Measurements from ENCODE around the gene OLIG1.
A peak's percentile ranks its signal among the peaks of the same experiment; 100 is the strongest.

OLIG1 gene

GRCh38 chr21:33069994-33070743, at the start of gene OLIG1:
TSS of gene OLIG1 (plus strand) at chr21:33070141. CDS start at chr21:33070247, 106 bp downstream.
- Mint-ChIP-seq H3K4me3 (peak within 1 kb of the TSS; percentile 78), H3K27me3 (peaks cover 47% of the 10 kb centered on the region)

GRCh38 chr21:33020558-33021100, 49.3 kb upstream of the OLIG1 start:
- Mint-ChIP-seq H3K27ac (no peak overlapping the region), H3K36me3 (no peaks in the 10 kb centered on the region), H3K9me3 (ENCODE audit: low read depth) (no peaks in the 10 kb centered on the region), H3K4me1 (ENCODE audit: low read depth) (peaks cover 38% of the 10 kb centered on the region), H3K27me3 (peaks cover 60% of the 10 kb centered on the region), H3K4me3 (peak overlapping the region; percentile 77)

More at GRCh38 chr21:33069994-33070743, at the start of gene OLIG1:
- H3K36me3 Mint-ChIP-seq = peaks cover 2% of the 10 kb centered on the region
- H3K27ac Mint-ChIP-seq = no peak within 1 kb of the TSS
- H3K4me1 Mint-ChIP-seq (ENCODE audit: low read depth) = peaks cover 12% of the 10 kb centered on the region
- H3K9me3 Mint-ChIP-seq (ENCODE audit: low read depth) = no peaks in the 10 kb centered on the region

- H3K36me3 Mint-ChIP-seq = no peaks in the 10 kb centered on the region
- H3K27me3 Mint-ChIP-seq = peaks cover 60% of the 10 kb centered on the region
- peak overlapping the region; percentile 20 for H3K4me3 Mint-ChIP-seq
- peaks cover 42% of the 10 kb centered on the region for H3K4me1 Mint-ChIP-seq (ENCODE audit: low read depth)
- H3K27ac Mint-ChIP-seq = no peak overlapping the region
- no peaks in the 10 kb centered on the region for H3K9me3 Mint-ChIP-seq (ENCODE audit: low read depth)
Measured at GRCh38 chr21:33021150-33021549, 48.8 kb upstream of the OLIG1 start.

- Mint-ChIP-seq H3K9me3 (ENCODE audit: low read depth) (no peaks in the 10 kb centered on the region), H3K4me1 (ENCODE audit: low read depth) (peaks cover 47% of the 10 kb centered on the region), H3K4me3 (no peak overlapping the region), H3K27ac (no peak overlapping the region), H3K27me3 (peaks cover 61% of the 10 kb centered on the region), H3K36me3 (no peaks in the 10 kb centered on the region)
Measured at GRCh38 chr21:33021667-33022066, 48.3 kb upstream of the OLIG1 start.

- Mint-ChIP-seq H3K9me3 (ENCODE audit: low read depth) (no peaks in the 10 kb centered on the region), H3K36me3 (no peaks in the 10 kb centered on the region)
Measured at GRCh38 chr21:33022489-33022827, 47.5 kb upstream of the OLIG1 start.

GRCh38 chr21:33022828-33023573, 46.9 kb upstream of the OLIG1 start:
- Mint-ChIP-seq H3K27ac (peak overlapping the region; percentile 50), H3K4me3 (peak overlapping the region; percentile 74), H3K4me1 (ENCODE audit: low read depth) (peaks cover 49% of the 10 kb centered on the region), H3K36me3 (no peaks in the 10 kb centered on the region), H3K9me3 (ENCODE audit: low read depth) (no peaks in the 10 kb centered on the region), H3K27me3 (peaks cover 53% of the 10 kb centered on the region)

More at GRCh38 chr21:33022489-33022827, 47.5 kb upstream of the OLIG1 start:
- H3K4me1 Mint-ChIP-seq (ENCODE audit: low read depth) = peaks cover 49% of the 10 kb centered on the region
- peaks cover 56% of the 10 kb centered on the region for H3K27me3 Mint-ChIP-seq
- peak overlapping the region; percentile 50 for H3K27ac Mint-ChIP-seq
- peak overlapping the region; percentile 74 for H3K4me3 Mint-ChIP-seq

GRCh38 chr21:33023574-33024200, 46.3 kb upstream of the OLIG1 start:
- H3K4me3 Mint-ChIP-seq = peak overlapping the region; percentile 66
- H3K9me3 Mint-ChIP-seq (ENCODE audit: low read depth) = no peaks in the 10 kb centered on the region
- no peaks in the 10 kb centered on the region for H3K36me3 Mint-ChIP-seq
- H3K4me1 Mint-ChIP-seq (ENCODE audit: low read depth) = peaks cover 55% of the 10 kb centered on the region
- peaks cover 52% of the 10 kb centered on the region for H3K27me3 Mint-ChIP-seq
- H3K27ac Mint-ChIP-seq = no peak overlapping the region

GRCh38 chr21:33024201-33025103, 45.5 kb upstream of the OLIG1 start:
- Mint-ChIP-seq H3K36me3 (no peaks in the 10 kb centered on the region), H3K27ac (no peak overlapping the region), H3K27me3 (peaks cover 44% of the 10 kb centered on the region), H3K9me3 (ENCODE audit: low read depth) (no peaks in the 10 kb centered on the region), H3K4me1 (ENCODE audit: low read depth) (peaks cover 55% of the 10 kb centered on the region), H3K4me3 (peak overlapping the region; percentile 66)

GRCh38 chr21:33025106-33025488, 44.8 kb upstream of the OLIG1 start:
- H3K4me1 Mint-ChIP-seq (ENCODE audit: low read depth) = peaks cover 56% of the 10 kb centered on the region
- H3K4me3 Mint-ChIP-seq = no peak overlapping the region
- peaks cover 45% of the 10 kb centered on the region for H3K27me3 Mint-ChIP-seq
- no peak overlapping the region for H3K27ac Mint-ChIP-seq
- H3K9me3 Mint-ChIP-seq (ENCODE audit: low read depth) = no peaks in the 10 kb centered on the region
- no peaks in the 10 kb centered on the region for H3K36me3 Mint-ChIP-seq

GRCh38 chr21:33025489-33026442, 44.2 kb upstream of the OLIG1 start, which contains the start of gene OLIG2:
TSS of gene OLIG2 (plus strand) at chr21:33025935. CDS start at chr21:33026863, 928 bp downstream.
- H3K9me3 Mint-ChIP-seq (ENCODE audit: low read depth) = no peaks in the 10 kb centered on the region
- no peaks in the 10 kb centered on the region for H3K36me3 Mint-ChIP-seq
- H3K4me1 Mint-ChIP-seq (ENCODE audit: low read depth) = peaks cover 51% of the 10 kb centered on the region
- H3K27me3 Mint-ChIP-seq = peaks cover 42% of the 10 kb centered on the region
- H3K27ac Mint-ChIP-seq = peak within 1 kb of the TSS; percentile 5
- H3K4me3 Mint-ChIP-seq = peak within 1 kb of the TSS; percentile 70

- Mint-ChIP-seq H3K4me1 (ENCODE audit: low read depth) (peaks cover 48% of the 10 kb centered on the region), H3K4me3 (peak overlapping the region; percentile 70), H3K36me3 (no peaks in the 10 kb centered on the region), H3K27ac (peak overlapping the region; percentile 5), H3K27me3 (peaks cover 40% of the 10 kb centered on the region), H3K9me3 (ENCODE audit: low read depth) (no peaks in the 10 kb centered on the region)
Measured at GRCh38 chr21:33026443-33026858, 43.5 kb upstream of the OLIG1 start.

- peak overlapping the region; percentile 27 for H3K4me3 Mint-ChIP-seq
- no peaks in the 10 kb centered on the region for H3K9me3 Mint-ChIP-seq (ENCODE audit: low read depth)
- peaks cover 35% of the 10 kb centered on the region for H3K27me3 Mint-ChIP-seq
- H3K27ac Mint-ChIP-seq = no peak overlapping the region
- peaks cover 48% of the 10 kb centered on the region for H3K4me1 Mint-ChIP-seq (ENCODE audit: low read depth)
- H3K36me3 Mint-ChIP-seq = no peaks in the 10 kb centered on the region
Measured at GRCh38 chr21:33026878-33027400, 43.0 kb upstream of the OLIG1 start.
